Measurements from ENCODE around the gene TRPM2.

GRCh38 chr21:44407493-44407892, 54.1 kb downstream of the TRPM2 start:
- no peak for TF ChIP-seq CTCF (IDR thresholded peaks at IDR 0.05 in 4 of 5, conservative IDR thresholded peaks at IDR 0.05 in 1 of 5)
- no peak for TF ChIP-seq POLR2A (IDR thresholded peaks at IDR 0.05)
